HAP-1 (cell line): ENCODE data around the gene GCSH.

Experiments used
- DNase-seq, 2 experiments: peaks; one replicate each; pipeline ENCODE4 v3.0.0-alpha.2; 2016 to 2020; ENCODE audit warnings: low spot score in 2 of 2
- H3K27me3 ChIP-seq: fragments of 250-450 bp; sonication (Bioruptor Pico); 2 replicates; pipeline ENCODE4 v1.5.1; 2020; ENCODE audit warnings: low read depth, mild to moderate bottlenecking, moderate library complexity
- H3K36me3 ChIP-seq: fragments of 250-450 bp; sonication (Bioruptor Pico); replicated peaks from 2 replicates; pipeline ENCODE4 v1.5.1; 2020; ENCODE audit warnings: mild to moderate bottlenecking
- H3K4me1 ChIP-seq: fragments of 250-450 bp; sonication (Bioruptor Pico); 2 replicates; pipeline ENCODE4 v1.5.1; 2020; ENCODE audit warnings: mild to moderate bottlenecking
- H3K4me3 ChIP-seq: fragments of 250-450 bp; sonication (Bioruptor Pico); 2 replicates; pipeline ENCODE4 v1.5.1; 2020; ENCODE audit warnings: mild to moderate bottlenecking, moderate library complexity
- H3K9me3 ChIP-seq: fragments of 250-450 bp; sonication (Bioruptor Pico); 2 replicates; pipeline ENCODE4 v1.5.1; 2020; ENCODE audit warnings: mild to moderate bottlenecking, moderate library complexity
- in situ Hi-C: fragments of 300-500 bp; cut with MboI; formaldehyde crosslinking; loops from 3 replicates; pipeline ENCODE4 v1.14.3; 2020; ENCODE audit warnings: low sequenced_read_pairs, inconsistent platforms, mixed read lengths

Gene GCSH

GRCh38 chr16:81060576-81061306 lies 35.5 kb downstream of the GCSH start:
- H3K9me3 ChIP-seq, result no peaks in the 10 kb centered on the region
- in situ Hi-C loops, result no loop called here
- no peaks in the 10 kb centered on the region for H3K27me3 ChIP-seq
- DNase-seq, result no peak
- no peaks in the 10 kb centered on the region for H3K36me3 ChIP-seq
- no peak overlapping the region for H3K4me3 ChIP-seq
- no peaks in the 10 kb centered on the region for H3K4me1 ChIP-seq

- Histone ChIP-seq H3K9me3 (no peaks in the 10 kb centered on the region; the same call in 1 of the 2 replicates), H3K36me3 (no peaks in the 10 kb centered on the region), H3K4me1 (no peaks in the 10 kb centered on the region), H3K4me3 (no peak overlapping the region), H3K27me3 (no peaks in the 10 kb centered on the region)
- in situ Hi-C loops, result no loop called here
- DNase-seq, result no peak
Observed at GRCh38 chr16:81053761-81054160, 42.4 kb downstream of the GCSH start.

DNA sequence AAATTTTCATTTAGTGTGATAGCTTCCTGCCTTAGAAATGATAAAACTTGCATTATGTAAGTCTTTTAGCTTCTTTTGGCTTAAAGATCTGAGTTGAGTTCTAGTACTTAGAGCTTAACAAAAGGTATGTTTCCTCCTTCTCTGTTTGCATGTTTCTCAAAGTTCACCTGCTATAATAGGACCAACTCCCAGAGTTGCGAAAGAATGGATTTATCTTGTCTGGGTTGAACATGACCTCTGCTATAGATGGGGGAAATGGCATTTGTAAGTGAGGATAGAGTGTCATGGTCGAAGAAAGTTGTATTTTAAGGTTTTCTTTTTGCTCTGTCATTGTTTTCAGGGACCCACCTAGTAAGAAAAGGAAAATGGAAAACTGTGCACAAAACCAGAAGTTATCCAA lies 53.4 kb downstream of the GCSH start:
- Histone ChIP-seq H3K36me3 (peaks cover 62% of the 10 kb centered on the region), H3K4me1 (peaks cover 13% of the 10 kb centered on the region), H3K4me3 (no peak overlapping the region), H3K27me3 (no peaks in the 10 kb centered on the region), H3K9me3 (no peaks in the 10 kb centered on the region)
- DNase-seq, result no peak
- in situ Hi-C loops, result loop anchor here (25.0 kb wide), 1 partner anchor 694 kb away; no protein-coding TSS in a partner anchor

- Histone ChIP-seq H3K4me3 (no peak overlapping the region), H3K4me1 (peaks cover 13% of the 10 kb centered on the region)
- in situ Hi-C loops, result loop anchor here (25.0 kb wide), 1 partner anchor 696 kb away; no protein-coding TSS in a partner anchor
Observed at GRCh38 chr16:81041696-81042095, 54.5 kb downstream of the GCSH start.

GRCh38 chr16:81040842-81041241 lies 55.4 kb downstream of the GCSH start:
- Histone ChIP-seq H3K4me3 (no peak overlapping the region), H3K36me3 (peaks cover 62% of the 10 kb centered on the region), H3K27me3 (no peaks in the 10 kb centered on the region), H3K4me1 (peaks cover 13% of the 10 kb centered on the region), H3K9me3 (no peaks in the 10 kb centered on the region)
- no peak for DNase-seq
- in situ Hi-C loops, result loop anchor here (25.0 kb wide), 1 partner anchor 696 kb away; no protein-coding TSS in a partner anchor

More at GRCh38 chr16:81041696-81042095, 54.5 kb downstream of the GCSH start:
- Histone ChIP-seq H3K27me3 (no peaks in the 10 kb centered on the region), H3K9me3 (no peaks in the 10 kb centered on the region), H3K36me3 (peaks cover 62% of the 10 kb centered on the region)
- DNase-seq, result peak in 1 of 2 experiments; percentile 20

GRCh38 chr16:81040131-81040530 lies 56.1 kb downstream of the GCSH start:
- no peak for DNase-seq
- Histone ChIP-seq H3K4me3 (no peak overlapping the region), H3K36me3 (peaks cover 57% of the 10 kb centered on the region), H3K4me1 (peaks cover 13% of the 10 kb centered on the region), H3K9me3 (no peaks in the 10 kb centered on the region), H3K27me3 (no peaks in the 10 kb centered on the region)
- in situ Hi-C loops, result loop anchor here (25.0 kb wide), 1 partner anchor 697 kb away; no protein-coding TSS in a partner anchor

DNA sequence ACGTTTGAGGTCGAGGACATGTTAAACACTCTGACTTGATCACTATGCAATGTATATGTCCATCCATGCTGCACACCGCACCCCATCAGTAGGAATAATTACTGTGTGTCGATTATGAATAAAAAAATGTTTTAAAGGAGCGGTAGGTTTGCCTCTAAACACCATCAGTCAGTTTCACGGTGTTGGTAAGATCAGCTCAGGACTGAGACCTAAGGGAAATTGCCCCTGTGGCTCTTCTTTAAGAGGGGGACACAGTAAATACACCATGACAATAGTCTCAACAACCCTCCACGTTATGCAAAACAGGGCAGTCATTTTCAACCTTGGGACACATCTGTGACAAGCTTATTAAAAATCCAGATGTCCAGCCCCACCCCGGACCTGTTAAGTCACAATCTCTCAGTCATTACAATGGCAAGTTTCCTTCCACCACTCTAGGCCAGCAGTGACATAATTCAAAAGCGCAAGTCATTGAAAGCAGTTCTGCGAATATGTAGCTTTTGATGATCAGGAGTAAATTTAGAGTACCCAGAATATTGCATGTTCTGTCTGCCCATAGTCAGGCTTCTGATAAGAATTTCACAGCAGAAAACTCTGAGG lies 59.3 kb downstream of the GCSH start:
- H3K4me1 ChIP-seq, result peaks cover 13% of the 10 kb centered on the region
- peak overlapping the region; percentile 57 for H3K4me3 ChIP-seq
- in situ Hi-C loops, result loop anchor here (5.0 to 25.0 kb wide), 2 partner anchors 35 to 700 kb away; no protein-coding TSS in a partner anchor
- DNase-seq, result no peak
- H3K36me3 ChIP-seq, result peaks cover 29% of the 10 kb centered on the region
- H3K9me3 ChIP-seq, result peaks cover 5% of the 10 kb centered on the region; the same call in 1 of the 2 replicates
- H3K27me3 ChIP-seq, result no peaks in the 10 kb centered on the region

- peak in 1 of 2 experiments; percentile 47 for DNase-seq
- Histone ChIP-seq H3K4me3 (peak overlapping the region; percentile 57), H3K27me3 (no peaks in the 10 kb centered on the region), H3K36me3 (peaks cover 22% of the 10 kb centered on the region), H3K4me1 (peaks cover 13% of the 10 kb centered on the region), H3K9me3 (peaks cover 5% of the 10 kb centered on the region; the same call in 1 of the 2 replicates)
- in situ Hi-C loops, result loop anchor here (5.0 to 25.0 kb wide), 2 partner anchors 36 to 701 kb away; no protein-coding TSS in a partner anchor
Observed at GRCh38 chr16:81035975-81036750, 60.0 kb downstream of the GCSH start.

DNA sequence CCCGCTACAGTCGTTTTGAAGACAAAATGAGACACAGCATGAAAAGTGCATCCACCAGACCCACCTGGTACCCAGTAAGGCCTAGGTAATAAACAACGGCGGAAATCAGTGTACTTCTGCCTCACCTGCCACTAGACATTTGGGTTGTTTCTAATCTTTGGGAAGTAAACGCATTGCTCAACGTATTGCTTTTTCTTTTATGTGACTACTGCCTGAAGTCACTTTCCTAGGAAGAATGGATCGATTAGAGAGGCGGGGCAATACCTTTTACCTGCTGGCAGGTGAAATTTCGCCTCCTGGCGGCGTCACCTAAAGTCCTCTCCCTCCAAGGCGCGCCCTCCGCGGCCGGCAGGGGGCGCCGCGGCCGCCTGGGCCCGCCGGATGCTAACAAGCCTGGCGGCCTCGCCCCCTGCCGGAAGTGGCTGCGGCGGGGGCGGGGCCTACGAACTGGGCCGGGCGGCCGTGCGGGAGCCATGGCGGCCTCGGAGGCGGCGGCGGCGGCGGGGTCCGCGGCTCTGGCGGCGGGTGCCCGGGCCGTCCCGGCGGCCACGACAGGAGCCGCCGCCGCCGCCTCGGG lies 60.7 kb downstream of the GCSH start, which contains the start of gene ATMIN:
Gene ATMIN (plus strand): TSS at position 445 of the 577 bp plus-strand sequence. CDS start 29 bp downstream, at position 474.
- peak; percentile 74 to 90 for DNase-seq
- Histone ChIP-seq H3K27me3 (no peaks in the 10 kb centered on the region), H3K4me3 (peak within 1 kb of the TSS; percentile 57), H3K4me1 (peaks cover 7% of the 10 kb centered on the region), H3K9me3 (peaks cover 5% of the 10 kb centered on the region; the same call in 1 of the 2 replicates), H3K36me3 (peaks cover 18% of the 10 kb centered on the region)
- in situ Hi-C loops, result loop anchor here (5.0 to 25.0 kb wide), 2 partner anchors 37 to 702 kb away; no protein-coding TSS in a partner anchor
